HG02973 (cell line): ENCODE results near the gene ELOVL5.
A peak's percentile ranks its signal among the peaks of the same experiment; 100 is the strongest.
"Not testable (repeated sequence)": the region's sequence is repeated elsewhere in the genome, so short reads cannot be mapped to it uniquely, and the experiment has no call there.

Source experiments
- ATAC-seq: cut with Tn5 transposase; IDR thresholded peaks from one replicate; pipeline ENCODE4 v1.9.1; 2021; ENCODE audit warnings: moderate library complexity; ENCODE audit not compliant: unreplicated experiment

Gene ELOVL5

DNA sequence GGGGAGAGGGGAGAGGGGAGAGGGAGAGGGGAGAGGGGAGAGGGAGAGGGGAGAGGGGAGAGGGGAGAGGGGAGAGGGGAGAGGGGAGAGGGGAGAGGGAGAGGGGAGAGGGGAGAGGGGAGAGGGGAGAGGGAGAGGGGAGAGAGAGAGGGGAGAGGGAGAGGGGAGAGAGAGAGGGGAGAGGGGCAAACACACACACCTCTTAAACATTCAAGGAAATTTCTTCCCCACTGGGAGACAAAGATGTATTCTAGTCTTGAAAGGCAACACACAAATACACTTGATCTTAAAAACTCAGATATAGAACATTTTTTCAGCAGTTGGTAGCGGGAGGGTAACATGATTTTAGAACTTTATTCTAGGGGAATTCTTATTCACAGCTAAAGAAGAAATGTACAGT lies 42.5 kb downstream of the ELOVL5 start:
- not testable (repeated sequence) for ATAC-seq

DNA sequence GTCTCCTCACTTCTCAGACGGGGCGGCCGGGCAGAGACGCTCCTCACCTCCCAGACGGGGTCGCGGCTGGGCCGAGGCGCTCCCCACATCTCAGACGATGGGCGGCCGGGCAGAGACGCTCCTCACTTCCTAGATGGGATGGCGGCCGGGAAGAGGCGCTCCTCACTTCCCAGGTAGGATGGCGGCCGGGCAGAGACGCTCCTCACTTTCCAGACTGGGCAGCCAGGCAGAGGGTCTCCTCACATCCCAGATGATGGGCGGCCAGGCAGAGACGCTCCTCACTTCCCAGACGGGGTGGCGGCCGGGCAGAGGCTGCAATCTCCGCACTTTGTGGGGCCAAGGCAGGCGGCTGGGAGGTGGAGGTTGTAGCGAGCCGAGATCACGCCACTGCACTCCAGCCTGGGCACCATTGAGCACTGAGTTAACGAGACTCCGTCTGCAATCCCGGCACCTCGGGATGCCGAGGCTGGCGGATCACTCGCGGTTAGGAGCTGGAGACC lies 43.2 kb downstream of the ELOVL5 start:
- ATAC-seq, result not testable (repeated sequence)

DNA sequence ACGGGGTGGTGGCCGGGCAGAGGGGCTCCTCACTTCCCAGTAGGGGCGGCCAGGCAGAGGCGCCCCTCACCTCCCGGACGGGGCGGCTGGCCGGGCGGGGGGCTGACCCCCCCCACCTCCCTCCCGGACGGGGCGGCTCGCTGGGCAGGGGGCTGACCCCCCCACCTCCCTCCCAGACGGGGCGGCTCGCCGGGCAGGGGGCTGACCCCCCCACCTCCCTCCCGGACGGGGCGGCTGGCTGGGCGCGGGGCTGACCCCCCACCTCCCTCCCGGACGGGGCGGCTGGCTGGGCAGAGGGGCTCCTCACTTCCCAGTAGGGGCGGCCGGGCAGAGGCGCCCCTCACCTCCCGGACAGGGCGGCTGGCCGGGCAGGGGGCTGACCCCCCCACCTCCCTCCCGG lies 43.8 kb downstream of the ELOVL5 start:
- ATAC-seq, result not testable (repeated sequence)

DNA sequence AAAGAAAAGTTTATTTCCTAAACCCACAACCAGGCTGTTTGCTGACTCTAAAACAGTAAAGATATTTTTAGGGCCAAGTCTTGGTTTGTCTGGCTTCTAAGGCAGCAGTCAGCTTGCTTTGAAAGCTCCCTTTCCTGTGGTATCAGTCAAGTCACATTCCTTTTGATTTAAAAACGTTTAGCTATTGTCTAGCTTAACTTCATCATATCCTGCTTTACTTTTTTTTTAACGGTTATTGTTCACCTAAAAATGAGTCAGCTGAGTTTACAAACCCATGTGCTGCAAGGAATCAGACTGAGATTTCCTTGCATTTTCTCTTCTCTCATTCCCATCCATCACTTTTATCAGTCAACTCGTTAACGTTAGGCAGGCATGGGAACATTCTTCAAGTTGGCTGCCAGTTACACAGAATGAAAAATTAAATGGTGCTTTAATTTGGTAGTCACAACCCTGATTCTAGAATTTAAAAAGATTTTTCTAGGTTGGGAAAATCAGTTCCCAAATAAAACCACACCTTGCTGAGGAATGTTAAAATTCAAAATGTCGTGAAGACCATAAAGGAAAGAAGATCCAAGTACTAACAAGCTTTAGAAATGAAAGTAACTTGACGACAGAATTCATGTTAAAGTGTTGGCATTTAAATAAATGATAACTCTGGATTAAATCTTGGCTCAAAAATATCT lies 45.9 kb downstream of the ELOVL5 start:
- no peak for ATAC-seq

DNA sequence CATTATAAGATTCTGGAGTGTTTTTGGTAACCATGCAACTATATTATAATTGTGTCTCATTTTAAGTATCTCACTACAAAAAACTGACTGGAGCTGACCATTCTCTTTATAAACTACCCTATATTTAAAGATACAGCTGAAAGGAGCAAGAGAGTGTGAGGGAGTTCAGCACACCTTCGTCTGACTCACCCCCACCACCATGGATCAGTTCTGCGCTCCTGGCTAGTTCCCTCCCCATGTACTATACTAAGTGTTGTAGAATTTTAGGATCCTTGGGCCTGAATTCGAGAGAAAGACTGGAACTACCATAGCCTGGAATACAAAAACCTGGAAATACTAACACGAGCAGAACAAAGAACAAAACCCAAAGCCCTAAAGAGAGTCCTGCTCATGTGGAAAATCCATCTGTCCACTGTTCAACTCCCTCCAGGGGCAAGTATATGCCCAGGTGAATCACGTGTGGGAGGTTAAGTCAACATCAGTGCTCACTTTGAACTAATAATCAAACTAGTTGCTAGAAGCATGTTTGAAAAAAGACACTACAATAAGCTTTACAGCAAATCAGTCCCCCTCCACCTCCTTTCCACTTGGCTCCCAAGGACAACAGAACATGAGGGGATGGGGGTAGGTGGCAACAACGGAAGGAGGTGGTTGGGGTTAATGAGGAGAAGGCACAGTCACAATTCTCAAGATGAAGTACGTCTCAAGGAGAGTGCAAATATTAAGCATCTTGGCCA lies 46.8 kb downstream of the ELOVL5 start:
- no peak for ATAC-seq

DNA sequence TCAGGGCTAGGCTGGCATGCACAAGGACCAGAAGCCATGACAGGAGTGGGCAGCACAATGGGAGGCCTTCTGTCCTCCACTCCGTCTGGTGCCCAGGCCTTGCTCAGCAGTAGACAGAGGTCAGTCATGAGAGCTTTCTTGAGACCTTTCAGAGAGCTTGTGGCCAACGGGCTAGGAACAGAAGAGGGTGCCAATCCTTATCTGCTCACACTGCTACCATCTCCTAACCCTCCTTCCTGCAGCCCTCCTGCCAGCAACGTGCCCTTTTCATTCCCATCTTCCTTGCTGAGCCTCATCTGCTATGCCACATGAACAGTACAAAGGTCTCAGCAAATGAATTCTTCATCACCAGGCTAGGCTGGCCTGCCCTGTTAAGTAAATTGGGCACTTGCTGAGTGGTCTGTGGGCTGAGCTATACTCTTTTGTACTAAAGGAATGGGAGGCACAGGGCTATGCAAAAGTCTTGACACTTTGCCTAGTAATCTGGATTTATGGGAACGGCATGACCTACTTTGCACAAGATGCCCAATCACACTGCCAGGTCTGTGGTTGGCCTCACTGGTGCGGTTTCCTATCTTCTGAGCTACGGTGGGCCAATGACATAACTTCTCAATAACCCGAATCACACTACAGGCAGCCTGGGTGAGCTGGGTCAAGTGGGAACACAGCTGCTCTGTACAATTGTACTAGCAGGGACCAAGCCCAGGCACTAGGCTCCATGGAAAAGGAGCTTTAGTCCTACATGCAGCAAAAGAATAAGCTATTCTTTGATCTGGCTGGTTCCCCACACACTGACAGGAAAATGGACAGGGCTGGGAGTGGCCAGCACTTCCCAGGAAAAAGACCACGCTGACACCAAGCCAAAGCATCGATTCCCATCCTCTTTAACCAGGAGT lies 47.8 kb downstream of the ELOVL5 start:
- no peak for ATAC-seq

DNA sequence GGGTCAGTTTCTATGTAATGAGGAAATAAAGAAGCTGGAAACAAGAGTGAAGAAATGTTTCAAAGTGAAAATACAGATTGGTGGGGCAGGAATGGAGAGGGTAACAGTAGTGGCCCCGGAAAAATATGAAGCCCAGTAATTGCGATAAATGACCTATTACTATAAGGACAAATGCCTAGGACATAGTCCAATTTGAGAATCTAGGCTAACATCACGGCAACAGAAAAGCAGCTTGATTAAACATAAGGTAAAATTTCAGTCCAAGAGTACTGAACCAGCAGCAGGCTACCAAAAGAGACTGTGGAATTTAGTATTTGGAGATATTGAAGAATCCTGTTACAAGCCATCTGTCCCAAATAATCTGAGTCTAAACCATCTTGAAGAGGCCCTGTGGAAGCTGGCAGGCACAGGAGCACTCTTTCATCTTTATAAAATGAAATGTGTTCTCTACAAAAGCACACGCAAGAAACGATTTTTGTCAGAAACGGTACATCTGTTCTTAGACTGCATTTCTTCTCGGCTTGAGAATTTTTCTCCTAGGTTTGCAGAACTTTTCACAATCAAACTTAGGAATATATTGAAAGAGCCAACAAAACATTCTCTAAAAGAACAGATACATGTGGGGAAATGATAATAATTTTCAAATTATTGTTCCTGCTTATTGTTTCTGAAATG lies 49.3 kb downstream of the ELOVL5 start:
- ATAC-seq, result no peak

DNA sequence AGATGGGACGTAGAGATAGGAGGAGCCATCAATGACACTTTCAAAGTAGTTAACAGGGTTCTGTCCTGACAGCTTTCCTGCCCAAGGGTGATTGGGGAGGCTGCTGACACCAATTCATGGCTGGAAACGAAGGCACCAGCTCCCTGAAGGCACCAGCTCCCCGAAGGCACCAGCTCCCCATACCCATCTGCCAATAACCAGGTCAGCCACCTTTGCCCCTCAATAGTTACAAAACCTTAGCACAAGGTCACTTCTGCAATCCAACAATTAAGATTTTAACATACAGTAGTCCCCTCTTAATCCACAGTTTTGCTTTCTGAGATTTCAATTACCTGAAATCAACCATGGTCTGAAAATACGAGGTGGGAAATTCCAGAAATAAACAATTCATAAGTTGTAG lies 51.7 kb downstream of the ELOVL5 start:
- no peak for ATAC-seq

DNA sequence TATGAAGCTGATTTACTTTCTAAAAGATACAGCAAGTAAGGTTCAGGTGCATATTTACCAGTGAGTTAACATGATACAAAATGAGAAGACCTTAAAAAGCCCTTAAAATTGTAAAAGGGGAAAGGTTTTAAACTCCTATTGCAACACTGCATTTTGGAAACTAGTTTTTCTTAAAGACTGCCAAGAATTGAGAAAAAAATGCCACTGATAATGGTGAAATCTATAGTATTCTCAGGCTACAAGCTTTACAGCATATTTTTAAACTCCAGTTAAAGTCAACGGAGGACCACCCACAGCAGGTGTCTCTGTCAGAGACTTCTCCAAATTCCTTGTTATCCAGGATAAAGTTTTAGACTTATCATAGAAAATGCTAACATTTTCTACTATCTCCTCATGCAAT lies 53.6 kb downstream of the ELOVL5 start:
- no peak for ATAC-seq

DNA sequence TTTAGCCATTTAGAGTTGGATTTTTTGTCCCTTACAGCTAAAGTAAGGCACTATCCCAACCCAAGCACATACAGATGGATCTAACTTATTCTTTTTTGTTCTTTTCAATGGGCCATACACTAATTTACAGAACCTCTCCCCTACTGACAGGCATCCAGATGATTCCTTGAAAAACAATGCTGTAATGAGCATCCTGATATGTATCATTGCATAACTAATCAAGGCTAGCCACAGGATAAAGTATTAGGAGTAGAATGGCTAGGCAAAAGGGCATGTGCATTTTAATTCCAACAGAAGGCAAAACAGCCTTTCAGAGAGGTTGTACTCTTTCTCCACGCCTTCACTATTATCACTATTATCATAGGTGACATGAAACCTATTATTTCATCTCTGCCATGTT lies 54.1 kb downstream of the ELOVL5 start:
- no peak for ATAC-seq

DNA sequence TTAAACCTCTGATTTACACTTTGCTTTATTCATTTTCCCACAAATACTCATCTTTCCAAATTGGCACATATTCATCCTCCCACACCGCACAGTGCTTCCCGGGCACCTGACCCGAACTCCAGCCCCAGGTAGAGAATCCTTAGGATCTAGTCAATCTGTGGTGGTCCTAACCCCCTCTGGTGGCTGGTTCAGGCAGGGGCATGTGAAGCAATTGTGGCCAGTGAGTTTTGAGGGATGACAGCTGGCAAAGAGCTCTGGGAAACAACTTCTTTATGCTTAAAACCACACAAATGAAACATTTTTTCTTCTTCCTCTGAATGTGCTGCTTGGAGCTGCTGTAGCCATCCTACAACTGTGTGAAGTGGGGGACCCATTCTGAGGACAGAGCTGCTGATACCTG lies 54.7 kb downstream of the ELOVL5 start:
- ATAC-seq, result no peak

DNA sequence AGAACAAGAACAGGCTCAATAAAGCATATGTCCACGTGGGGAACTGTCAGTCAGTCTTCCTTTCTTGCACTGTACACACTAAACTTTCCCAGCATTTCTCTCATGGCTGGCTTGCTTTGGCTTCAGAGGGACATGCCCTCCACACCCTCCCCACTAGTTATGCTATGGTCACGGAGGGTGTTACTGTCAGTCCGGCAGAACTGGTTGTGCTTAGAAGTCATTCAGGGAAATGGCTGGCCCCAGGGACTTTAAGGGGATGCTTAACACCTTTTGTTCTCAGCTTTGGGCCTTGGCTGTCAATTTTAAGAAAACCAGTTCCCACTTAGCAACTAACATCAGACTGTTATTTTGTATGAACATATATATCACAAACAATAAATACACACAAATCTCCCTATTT lies 55.1 kb downstream of the ELOVL5 start:
- ATAC-seq, result no peak

DNA sequence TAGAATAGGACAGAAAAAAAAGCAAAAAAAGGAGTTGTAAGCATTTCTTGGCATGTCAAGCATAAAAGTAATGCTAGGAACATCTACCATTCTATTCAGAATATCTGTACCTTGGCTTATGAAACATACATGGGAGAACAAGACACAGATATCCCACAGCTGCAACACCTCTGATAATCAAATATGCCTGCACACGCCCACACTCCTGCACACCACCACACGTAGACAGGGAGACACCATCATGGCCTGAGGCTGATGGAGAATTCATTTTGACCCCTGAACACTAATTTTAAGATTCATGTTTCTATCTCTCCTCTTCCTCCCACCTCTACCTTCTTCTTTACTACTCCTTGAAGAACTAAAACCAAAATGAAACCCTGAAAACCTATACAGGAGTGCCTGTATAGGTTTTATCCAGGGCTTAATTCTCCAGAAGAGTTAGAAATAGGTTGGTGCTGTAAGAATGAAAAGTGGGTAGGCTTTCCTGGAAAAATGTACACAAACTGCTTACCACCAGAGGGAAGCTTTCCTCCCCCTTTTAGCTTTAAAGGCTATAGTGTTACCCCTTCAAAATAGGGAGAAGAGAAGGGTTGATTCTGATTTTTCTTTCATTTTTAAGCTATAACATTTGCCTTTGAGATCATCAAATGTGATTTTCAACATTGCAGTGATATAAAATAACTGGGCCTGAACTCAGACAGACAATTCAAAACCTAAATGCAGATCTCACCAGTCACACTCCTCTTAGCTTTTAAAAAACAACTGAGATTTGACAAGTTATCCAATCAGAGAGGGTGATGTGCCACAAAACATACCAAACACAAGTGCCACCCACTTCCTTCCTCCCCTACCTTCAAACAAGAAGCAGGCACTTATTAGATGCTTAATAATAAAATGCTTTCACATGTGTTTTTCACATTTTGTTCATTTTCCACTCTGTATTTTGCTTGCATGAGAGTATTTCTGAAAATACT lies 57.9 kb downstream of the ELOVL5 start:
- ATAC-seq, result no peak

DNA sequence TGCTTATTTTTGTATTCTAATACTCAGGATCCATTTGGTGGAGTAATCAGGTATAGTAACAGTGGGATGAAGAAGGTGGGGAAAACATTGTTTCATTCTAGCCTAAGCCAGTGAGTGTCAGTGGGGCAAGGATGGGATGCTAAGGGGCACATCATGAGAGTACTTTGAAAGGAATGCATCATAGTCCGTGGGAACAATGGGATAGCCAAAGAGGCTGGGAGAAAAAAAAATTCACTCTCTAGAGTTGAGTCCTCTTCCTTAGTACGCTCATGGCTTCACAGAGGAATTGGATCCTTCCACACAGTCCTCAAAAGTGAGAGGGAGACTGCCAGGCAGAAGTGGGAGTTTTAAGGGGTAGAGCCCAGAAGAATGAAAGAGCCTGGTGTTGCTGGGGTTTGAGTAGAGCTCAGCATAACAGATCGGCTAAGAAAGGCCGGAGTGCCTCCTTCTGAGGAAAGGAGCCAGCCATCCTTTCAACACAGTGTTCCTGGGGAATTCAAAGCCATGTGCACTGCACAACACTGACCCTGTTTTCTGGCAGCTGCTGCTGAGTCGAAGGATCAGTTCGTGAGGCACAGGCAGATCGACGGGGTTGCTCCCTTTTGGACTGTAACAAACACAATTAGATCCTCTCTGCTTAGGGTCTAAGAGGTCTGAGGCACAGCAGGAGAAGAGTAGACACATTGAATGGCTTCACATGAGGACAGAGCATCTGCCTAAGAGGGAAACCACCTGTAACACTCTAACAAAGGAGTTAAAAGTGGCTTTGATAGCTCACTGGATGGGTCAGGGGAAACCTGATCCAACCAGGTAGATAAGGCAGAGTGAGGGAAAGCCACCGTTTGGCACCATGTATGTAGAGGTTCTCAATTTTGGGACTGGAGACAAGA lies 61.2 kb downstream of the ELOVL5 start:
- no peak for ATAC-seq

DNA sequence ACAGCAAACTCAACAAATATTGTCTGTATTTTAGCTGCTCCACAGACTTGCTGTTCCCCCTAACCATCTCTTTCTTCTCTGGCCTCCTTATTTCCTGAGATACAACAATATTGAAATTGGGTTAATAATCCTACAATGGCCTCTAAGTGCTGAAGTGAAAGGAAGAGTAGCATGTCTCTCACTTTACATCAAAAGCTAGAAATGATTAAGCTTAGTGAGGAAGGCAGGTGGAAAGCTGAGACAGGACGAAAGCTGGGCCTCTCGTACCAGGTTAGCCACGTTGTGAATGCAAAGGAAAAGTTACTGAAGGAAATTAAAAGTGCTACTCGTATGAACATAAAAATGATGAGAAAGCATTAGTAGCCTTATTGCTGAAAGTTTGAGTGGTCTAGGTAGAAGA lies 63.8 kb downstream of the ELOVL5 start:
- peak; percentile 72 for ATAC-seq

DNA sequence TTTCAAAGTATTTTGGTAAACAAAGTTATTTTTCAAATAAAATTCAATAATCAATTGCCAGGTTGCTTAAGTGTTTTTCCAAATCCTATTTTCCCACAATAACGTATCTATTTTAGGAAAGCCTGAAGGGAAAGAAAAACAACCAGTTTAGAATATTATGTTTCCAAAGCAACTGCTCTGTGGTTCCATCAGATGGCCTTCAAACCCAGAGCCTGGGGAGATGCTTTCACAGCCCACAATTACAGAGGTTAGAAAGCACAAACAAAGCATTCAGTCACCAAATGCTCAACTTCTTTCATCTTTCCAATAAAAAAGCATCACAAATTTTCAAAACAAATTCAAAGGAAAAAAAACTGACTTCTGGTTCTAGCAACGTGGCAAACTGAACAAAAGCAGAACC lies 66.0 kb downstream of the ELOVL5 start:
- no peak for ATAC-seq

DNA sequence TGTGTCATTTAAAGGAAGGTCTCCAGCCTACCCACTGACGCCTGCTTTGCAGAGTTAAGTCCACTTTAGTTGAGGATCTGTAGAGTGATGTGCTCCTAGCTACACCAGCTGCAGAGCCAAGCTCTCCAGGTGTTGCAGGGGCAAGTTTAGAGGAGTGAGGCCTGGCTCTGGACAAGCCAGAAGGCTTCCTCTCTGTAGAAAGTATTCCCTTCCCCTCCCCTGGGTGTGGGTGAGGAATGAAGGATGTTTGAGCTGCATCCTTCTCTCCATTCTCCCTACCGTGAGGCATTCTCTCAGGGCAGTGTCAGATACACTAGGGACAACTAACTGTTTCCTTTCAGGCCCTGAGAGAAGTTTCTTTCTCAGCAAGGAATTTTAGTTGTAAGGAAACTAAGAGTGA lies 66.5 kb downstream of the ELOVL5 start:
- ATAC-seq, result no peak

DNA sequence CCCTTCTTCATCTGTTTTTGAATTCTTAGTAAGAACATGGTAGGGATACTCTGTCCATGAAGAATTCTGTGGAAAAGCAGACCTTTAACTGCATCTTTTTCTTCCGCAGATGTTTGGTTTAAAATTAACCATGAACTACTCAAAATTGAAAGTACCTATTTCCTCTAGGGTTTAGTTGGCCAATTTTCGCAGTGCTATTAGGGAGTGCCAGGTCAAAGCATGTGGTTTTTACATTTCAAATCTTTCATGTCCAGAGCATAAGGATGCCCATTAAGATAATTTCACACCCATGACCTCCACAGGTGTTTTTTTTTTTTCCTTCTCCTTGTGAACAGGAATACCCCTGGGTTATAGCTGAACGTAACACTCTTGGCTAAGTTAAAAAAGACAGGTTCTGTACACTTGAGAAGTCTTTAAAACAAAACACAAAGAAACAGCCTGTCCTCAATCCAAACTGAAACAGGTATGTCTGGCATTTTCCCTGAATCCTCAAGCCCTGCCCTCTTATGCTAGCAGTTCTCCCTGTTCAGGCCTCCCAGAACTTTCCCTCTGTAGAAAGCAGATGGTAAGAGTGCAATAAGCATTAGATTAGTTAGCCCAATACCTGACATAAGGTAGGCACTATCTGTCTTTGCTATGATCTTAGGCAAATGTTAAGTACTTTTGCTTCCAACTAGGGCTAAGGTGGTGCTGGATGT lies 67.1 kb downstream of the ELOVL5 start:
- no peak for ATAC-seq
